ENCODE results near the gene TNFRSF8.
"Not testable (repeated sequence)": the region's sequence is repeated elsewhere in the genome, so short reads cannot be mapped to it uniquely, and the experiment has no call there.

The TNFRSF8 gene

GRCh38 chr1:12063141-12064072, at the start of gene TNFRSF8:
TNFRSF8 (plus strand) TSS chr1:12063303; CDS start chr1:12063599, 296 bp downstream.
- peak; percentile 85 for DNase-seq

- peak; percentile 61 for DNase-seq
Measured at GRCh38 chr1:12014141-12014991, 48.7 kb upstream of the TNFRSF8 start.

- DNase-seq: no peak
Measured at GRCh38 chr1:12015001-12015491, 48.1 kb upstream of the TNFRSF8 start.

- no peak for DNase-seq
Measured at GRCh38 chr1:12015499-12015898, 47.6 kb upstream of the TNFRSF8 start.

GRCh38 chr1:12016182-12016581, 46.9 kb upstream of the TNFRSF8 start:
- DNase-seq: no peak

- DNase-seq: peak; percentile 51
Measured at GRCh38 chr1:12019858-12020509, 43.1 kb upstream of the TNFRSF8 start.

- no peak for DNase-seq
Measured at GRCh38 chr1:12021616-12022015, 41.5 kb upstream of the TNFRSF8 start.

GRCh38 chr1:12022036-12022435, 41.1 kb upstream of the TNFRSF8 start:
- DNase-seq: no peak

- no peak for DNase-seq
Measured at GRCh38 chr1:12026586-12026985, 36.5 kb upstream of the TNFRSF8 start.

- no peak for DNase-seq
Measured at GRCh38 chr1:12028248-12028647, 34.9 kb upstream of the TNFRSF8 start.

GRCh38 chr1:12028957-12029511, 34.1 kb upstream of the TNFRSF8 start:
- DNase-seq: no peak

GRCh38 chr1:12029720-12030339, 33.3 kb upstream of the TNFRSF8 start:
- no peak for DNase-seq

GRCh38 chr1:12031039-12031980, 31.8 kb upstream of the TNFRSF8 start:
- peak; percentile 76 for DNase-seq

- no peak for DNase-seq
Measured at GRCh38 chr1:12032161-12032621, 30.9 kb upstream of the TNFRSF8 start.

- not testable (repeated sequence) for DNase-seq
Measured at GRCh38 chr1:12033441-12033840, 29.7 kb upstream of the TNFRSF8 start.

- peak; percentile 46 for DNase-seq
Measured at GRCh38 chr1:12034381-12034801, 28.7 kb upstream of the TNFRSF8 start.

- peak; percentile 66 for DNase-seq
Measured at GRCh38 chr1:12035312-12035711, 27.8 kb upstream of the TNFRSF8 start.

GRCh38 chr1:12037486-12038355, 25.4 kb upstream of the TNFRSF8 start:
- no peak for DNase-seq

- DNase-seq: no peak
Measured at GRCh38 chr1:12038356-12039163, 24.5 kb upstream of the TNFRSF8 start.

Data from hematopoietic multipotent progenitor cell treated with erythropoietin and hydrocortisone succinate and interleukin-3 and kit ligand, for 4 days (in vitro differentiated cells).